ENCODE results near the gene GPR139. TPM values are rescaled to one million over a fixed set of nuclear protein-coding genes. Genes with fewer than 3 reads are reported as not detected.

The GPR139 gene
- total RNA-seq, 1 experiment from 2014 or later: not detected

DNA sequence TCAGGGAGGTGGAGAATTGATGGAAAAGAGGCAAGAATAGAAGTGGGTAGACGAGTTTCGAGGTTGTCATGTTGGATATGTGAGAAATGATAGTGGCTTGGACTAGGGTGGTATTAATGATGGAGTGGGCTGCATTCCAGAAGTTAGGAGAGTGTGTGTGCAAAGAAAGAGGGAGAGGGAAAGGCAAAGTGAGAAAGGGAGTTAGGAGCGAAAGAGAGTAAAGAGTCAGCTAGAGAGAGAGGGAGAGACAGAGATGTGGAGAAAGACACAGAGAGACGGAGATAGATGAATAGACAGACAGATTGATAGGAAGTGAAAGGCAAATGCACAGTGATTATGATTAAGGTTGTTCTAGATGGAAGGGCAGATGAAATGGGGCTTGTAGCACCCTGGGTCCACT is 5.4 kb upstream of the GPR139 start:
- H3K4me1 ChIP-seq (ENCODE audit: insufficient read depth, low read length, poor library complexity, severe bottlenecking): no peaks in the 10 kb centered on the region
- TF ChIP-seq, protein P1, sequence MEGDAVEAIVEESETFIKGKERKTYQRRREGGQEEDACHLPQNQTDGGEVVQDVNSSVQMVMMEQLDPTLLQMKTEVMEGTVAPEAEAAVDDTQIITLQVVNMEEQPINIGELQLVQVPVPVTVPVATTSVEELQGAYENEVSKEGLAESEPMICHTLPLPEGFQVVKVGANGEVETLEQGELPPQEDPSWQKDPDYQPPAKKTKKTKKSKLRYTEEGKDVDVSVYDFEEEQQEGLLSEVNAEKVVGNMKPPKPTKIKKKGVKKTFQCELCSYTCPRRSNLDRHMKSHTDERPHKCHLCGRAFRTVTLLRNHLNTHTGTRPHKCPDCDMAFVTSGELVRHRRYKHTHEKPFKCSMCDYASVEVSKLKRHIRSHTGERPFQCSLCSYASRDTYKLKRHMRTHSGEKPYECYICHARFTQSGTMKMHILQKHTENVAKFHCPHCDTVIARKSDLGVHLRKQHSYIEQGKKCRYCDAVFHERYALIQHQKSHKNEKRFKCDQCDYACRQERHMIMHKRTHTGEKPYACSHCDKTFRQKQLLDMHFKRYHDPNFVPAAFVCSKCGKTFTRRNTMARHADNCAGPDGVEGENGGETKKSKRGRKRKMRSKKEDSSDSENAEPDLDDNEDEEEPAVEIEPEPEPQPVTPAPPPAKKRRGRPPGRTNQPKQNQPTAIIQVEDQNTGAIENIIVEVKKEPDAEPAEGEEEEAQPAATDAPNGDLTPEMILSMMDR (conservative IDR thresholded peaks at IDR 0.05; ENCODE audit: low read depth, low read length): no peak
- no peak for TF ChIP-seq EZH2 (IDR thresholded peaks at IDR 0.05; ENCODE audit: borderline replicate concordance, low read depth, low read length, poor library complexity, severe bottlenecking)
- no peaks in the 10 kb centered on the region for H3K9me3 ChIP-seq (ENCODE audit: low read depth, low read length, poor library complexity, severe bottlenecking)
- no peaks in the 10 kb centered on the region for H3K36me3 ChIP-seq (ENCODE audit: insufficient read depth, low read length, poor library complexity, severe bottlenecking)
- POLR2A ChIA-PET (ENCODE audit: low non-redundant PET): no interaction called here
- DNase-seq (ENCODE audit: low spot score): no peak
- intact Hi-C loops (cut with micrococcal nuclease; ENCODE audit: unreplicated experiment): no loop called here
- no peak overlapping the region for H3K27ac ChIP-seq (ENCODE audit: low read depth, low read length, poor library complexity, severe bottlenecking)
- CTCF ChIA-PET: no interaction called here
- H3K4me3 ChIP-seq (ENCODE audit: low read depth, low read length, poor library complexity, severe bottlenecking): no peak overlapping the region
- BruUV-seq (replicated peaks): no TSS peak
- H3K27me3 ChIP-seq (replicated peaks; ENCODE audit: insufficient read depth, low read depth, low read length, poor library complexity): peaks cover 48% of the 10 kb centered on the region

DNA sequence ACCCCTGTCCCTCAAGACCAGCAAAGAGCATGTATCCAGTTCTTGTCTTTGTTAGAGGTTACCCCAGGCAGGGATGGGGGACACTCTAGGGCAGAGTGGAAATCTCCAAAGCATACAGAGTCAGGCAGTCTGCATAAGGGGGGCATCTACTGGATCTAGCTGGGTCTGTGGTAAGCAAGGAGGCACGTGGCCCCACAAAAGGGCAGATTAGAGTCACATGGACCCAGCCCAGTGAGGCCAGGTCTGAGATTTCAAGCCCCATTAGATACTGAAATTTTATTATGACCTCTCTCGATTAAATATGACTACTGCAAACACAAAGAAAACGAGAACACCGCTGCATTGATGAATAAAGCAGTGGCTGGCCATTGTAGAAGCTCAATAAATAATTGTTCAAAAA is 1.6 kb upstream of the GPR139 start:
- ChIA-PET POLR2A (ENCODE audit: low non-redundant PET) (no interaction called here), CTCF (no interaction called here)
- Histone ChIP-seq H3K4me3 (ENCODE audit: low read depth, low read length, poor library complexity, severe bottlenecking) (no peak overlapping the region), H3K27ac (ENCODE audit: low read depth, low read length, poor library complexity, severe bottlenecking) (no peak overlapping the region), H3K36me3 (ENCODE audit: insufficient read depth, low read length, poor library complexity, severe bottlenecking) (no peaks in the 10 kb centered on the region), H3K4me1 (ENCODE audit: insufficient read depth, low read length, poor library complexity, severe bottlenecking) (no peaks in the 10 kb centered on the region), H3K9me3 (ENCODE audit: low read depth, low read length, poor library complexity, severe bottlenecking) (no peaks in the 10 kb centered on the region), H3K27me3 (replicated peaks; ENCODE audit: insufficient read depth, low read depth, low read length, poor library complexity) (peaks cover 72% of the 10 kb centered on the region)
- DNase-seq (ENCODE audit: low spot score): no peak
- intact Hi-C loops (cut with micrococcal nuclease; ENCODE audit: unreplicated experiment): no loop called here
- TF ChIP-seq EZH2 (IDR thresholded peaks at IDR 0.05; ENCODE audit: borderline replicate concordance, low read depth, low read length, poor library complexity, severe bottlenecking): no peak
- TF ChIP-seq, protein P1 (conservative IDR thresholded peaks at IDR 0.05; ENCODE audit: low read depth, low read length): no peak
- no TSS peak for BruUV-seq (replicated peaks)

DNA sequence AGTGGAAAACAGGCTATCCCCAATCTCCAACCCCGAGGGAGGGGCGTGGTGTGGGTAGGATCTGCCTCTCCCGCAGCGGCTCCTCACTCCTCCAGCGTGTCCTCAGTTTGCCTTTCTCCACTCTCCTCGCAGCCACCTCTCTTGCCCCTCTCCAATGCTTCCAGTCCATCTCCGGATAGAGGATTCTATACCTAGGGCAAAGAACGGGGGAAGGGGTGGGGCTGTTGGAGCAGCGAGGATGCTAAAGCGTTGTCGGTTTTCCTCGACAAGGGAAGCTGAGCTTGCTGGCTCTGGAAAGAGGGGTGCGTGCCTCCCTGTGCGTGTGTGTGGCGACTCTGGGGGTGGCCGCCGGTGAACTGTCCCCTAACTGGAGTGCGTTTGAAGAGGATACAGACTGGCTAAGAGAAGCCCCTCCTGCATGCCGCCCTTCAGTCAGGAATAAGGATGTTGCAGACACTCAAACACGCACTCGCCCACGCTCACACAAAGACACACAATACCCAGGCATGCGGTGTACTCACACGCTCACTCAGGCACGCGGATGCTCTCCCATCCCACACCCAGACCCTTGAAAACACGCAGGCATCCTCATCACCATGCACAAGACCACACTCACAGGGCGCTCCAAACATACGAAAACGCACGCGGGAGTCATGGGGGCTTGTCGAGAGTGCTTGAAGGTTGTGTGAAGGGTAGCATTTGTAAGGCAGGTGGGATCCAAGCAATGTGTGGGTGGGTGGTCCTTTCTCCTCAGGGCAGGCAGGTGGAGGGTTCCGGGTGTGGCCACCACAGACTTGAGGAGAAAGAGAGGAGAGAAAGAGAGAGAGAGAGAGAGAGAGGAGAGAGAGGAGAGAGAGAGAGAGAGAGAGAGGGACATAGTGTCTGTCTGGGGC is 655 bp upstream of the GPR139 start:
- no TSS peak for BruUV-seq (replicated peaks)
- Histone ChIP-seq H3K27me3 (replicated peaks; ENCODE audit: insufficient read depth, low read depth, low read length, poor library complexity) (peaks cover 78% of the 10 kb centered on the region), H3K4me1 (ENCODE audit: insufficient read depth, low read length, poor library complexity, severe bottlenecking) (no peaks in the 10 kb centered on the region), H3K27ac (ENCODE audit: low read depth, low read length, poor library complexity, severe bottlenecking) (no peak overlapping the region), H3K4me3 (ENCODE audit: low read depth, low read length, poor library complexity, severe bottlenecking) (no peak overlapping the region), H3K36me3 (ENCODE audit: insufficient read depth, low read length, poor library complexity, severe bottlenecking) (no peaks in the 10 kb centered on the region), H3K9me3 (ENCODE audit: low read depth, low read length, poor library complexity, severe bottlenecking) (no peaks in the 10 kb centered on the region)
- intact Hi-C loops (cut with micrococcal nuclease; ENCODE audit: unreplicated experiment): no loop called here
- TF ChIP-seq, protein P1 (conservative IDR thresholded peaks at IDR 0.05; ENCODE audit: low read depth, low read length): no peak
- no peak for TF ChIP-seq EZH2 (IDR thresholded peaks at IDR 0.05; ENCODE audit: borderline replicate concordance, low read depth, low read length, poor library complexity, severe bottlenecking)
- ChIA-PET CTCF (no interaction called here), POLR2A (ENCODE audit: low non-redundant PET) (no interaction called here)
- no peak for DNase-seq (ENCODE audit: low spot score)
